SU-DHL-6 (cell line): ENCODE results near the gene PCYT1B.

Experiments
- H2AFZ ChIP-seq: fragments of 200-600 bp; sonication (generic); 2 replicates; pipeline ENCODE4 v1.6.1; 2014; ENCODE audit warnings: low read depth, mild to moderate bottlenecking, moderate library complexity, mixed read lengths, antibody characterized with exemption, low read length; ENCODE audit not compliant: severe bottlenecking
- H3F3A ChIP-seq: fragments of 200-600 bp; shearing (Covaris generic); 2 replicates; pipeline ENCODE4 v1.6.0; 2016; ENCODE audit warnings: antibody characterized with exemption, mild to moderate bottlenecking; ENCODE audit not compliant: insufficient read depth
- H3K27ac ChIP-seq: fragments of 200-600 bp; sonication (generic); 2 replicates; pipeline ENCODE4 v1.5.1; 2016; ENCODE audit warnings: low read depth, mild to moderate bottlenecking, low read length, moderate library complexity, mixed read lengths
- H3K27me3 ChIP-seq: fragments of 200-600 bp; sonication (generic), shearing (Covaris generic); 2 replicates; pipeline ENCODE4 v1.6.0; 2014; ENCODE audit warnings: mild to moderate bottlenecking, low read length
- H3K36me3 ChIP-seq: fragments of 200-600 bp; sonication (generic); 2 replicates; pipeline ENCODE4 v1.6.1; 2014; ENCODE audit warnings: mild to moderate bottlenecking, low read length, mixed read lengths
- H3K4me2 ChIP-seq: fragments of 300-600, 200-600 bp; shearing (Covaris generic), sonication (generic); 2 replicates; pipeline ENCODE4 v1.6.0; 2014; ENCODE audit warnings: low read length, low read depth, mild to moderate bottlenecking; ENCODE audit not compliant: poor library complexity, severe bottlenecking
- H3K4me3 ChIP-seq: fragments of 200-600 bp; sonication (generic); 2 replicates; pipeline ENCODE4 v1.5.1; 2014; ENCODE audit warnings: antibody characterized with exemption, low read length, mild to moderate bottlenecking, mixed read lengths; ENCODE audit not compliant: insufficient read depth, poor library complexity, severe bottlenecking
- H3K79me2 ChIP-seq: fragments of 200-600 bp; sonication (generic); 2 replicates; pipeline ENCODE4 v1.6.1; 2014; ENCODE audit warnings: mild to moderate bottlenecking, low read length, moderate library complexity; ENCODE audit not compliant: insufficient read depth
- H3K9ac ChIP-seq: fragments of 200-600 bp; sonication (generic); 2 replicates; pipeline ENCODE4 v1.7.0; 2014; ENCODE audit warnings: mild to moderate bottlenecking, low read length
- H3K9me2 ChIP-seq: fragments of 200-600 bp; sonication (generic); replicated peaks from 2 replicates; pipeline ENCODE4 v1.6.1; 2014; ENCODE audit warnings: low read length; ENCODE audit not compliant: insufficient read depth
- H3K9me3 ChIP-seq: fragments of 200-600 bp; sonication (generic); 2 replicates; pipeline ENCODE4 v1.6.1; 2014; ENCODE audit warnings: low read length, mixed read lengths; ENCODE audit not compliant: insufficient read depth
- H4K20me1 ChIP-seq: fragments of 200-600 bp; sonication (generic); 2 replicates; pipeline ENCODE4 v1.6.1; 2014; ENCODE audit warnings: low read depth, mild to moderate bottlenecking, antibody characterized with exemption, low read length, moderate library complexity, mixed read lengths
- CTCF ChIP-seq: fragments of 200-600 bp; sonication (generic); IDR thresholded peaks from one replicate; pipeline ENCODE4 v1.5.1; 2017; ENCODE audit warnings: antibody characterized with exemption, mild to moderate bottlenecking, low read length, moderate library complexity; ENCODE audit not compliant: insufficient read depth, poor library complexity, severe bottlenecking
- EZH2phosphoT487 ChIP-seq: fragments of 200-600 bp; sonication (generic), shearing (Covaris generic); conservative IDR thresholded peaks from 2 replicates; pipeline ENCODE4 v1.6.1; 2018; ENCODE audit warnings: mild to moderate bottlenecking, antibody characterized with exemption, low read length, moderate library complexity, mixed read lengths

The PCYT1B gene

GRCh38 chrX:24590111-24590510 is 57.0 kb downstream of the PCYT1B start:
- H3K27me3 ChIP-seq, result no peaks in the 10 kb centered on the region
- TF ChIP-seq CTCF (no peak), EZH2phosphoT487 (no peak)
- no peaks in the 10 kb centered on the region for H3K9me3 ChIP-seq
- H3K9ac ChIP-seq, result no peak overlapping the region
- H2AFZ ChIP-seq, result no peak overlapping the region
- H4K20me1 ChIP-seq, result no peaks in the 10 kb centered on the region
- H3K9me2 ChIP-seq, result no peaks in the 10 kb centered on the region
- no peaks in the 10 kb centered on the region for H3F3A ChIP-seq
- H3K4me2 ChIP-seq, result no peak overlapping the region
- H3K4me3 ChIP-seq, result no peak overlapping the region
- H3K36me3 ChIP-seq, result no peaks in the 10 kb centered on the region
- no peaks in the 10 kb centered on the region for H3K79me2 ChIP-seq
- H3K27ac ChIP-seq, result no peak overlapping the region

- H3K9me2 ChIP-seq, result no peaks in the 10 kb centered on the region
- no peak overlapping the region for H2AFZ ChIP-seq
- H3K27ac ChIP-seq, result no peak overlapping the region
- H3F3A ChIP-seq, result no peaks in the 10 kb centered on the region
- no peak overlapping the region for H3K9ac ChIP-seq
- H3K4me3 ChIP-seq, result no peak overlapping the region
- no peaks in the 10 kb centered on the region for H3K79me2 ChIP-seq
- H3K9me3 ChIP-seq, result no peaks in the 10 kb centered on the region
- TF ChIP-seq EZH2phosphoT487 (no peak), CTCF (no peak)
- no peaks in the 10 kb centered on the region for H3K36me3 ChIP-seq
- no peak overlapping the region for H3K4me2 ChIP-seq
- no peaks in the 10 kb centered on the region for H3K27me3 ChIP-seq
- H4K20me1 ChIP-seq, result no peaks in the 10 kb centered on the region
These were observed 70.1 kb downstream of the PCYT1B start for GRCh38 chrX:24577091-24577490.

GRCh38 chrX:24575496-24575895 is 71.7 kb downstream of the PCYT1B start:
- H3K27me3 ChIP-seq, result no peaks in the 10 kb centered on the region
- H3K27ac ChIP-seq, result no peak overlapping the region
- no peak overlapping the region for H3K4me3 ChIP-seq
- H4K20me1 ChIP-seq, result no peaks in the 10 kb centered on the region
- H3K36me3 ChIP-seq, result no peaks in the 10 kb centered on the region
- no peak overlapping the region for H2AFZ ChIP-seq
- no peak overlapping the region for H3K9ac ChIP-seq
- no peaks in the 10 kb centered on the region for H3K79me2 ChIP-seq
- no peak overlapping the region for H3K4me2 ChIP-seq
- no peak for TF ChIP-seq CTCF
- no peak for TF ChIP-seq EZH2phosphoT487
- no peaks in the 10 kb centered on the region for H3K9me3 ChIP-seq
- no peaks in the 10 kb centered on the region for H3F3A ChIP-seq
- H3K9me2 ChIP-seq, result no peaks in the 10 kb centered on the region

- Histone ChIP-seq H3K27ac (no peak overlapping the region), H2AFZ (no peak overlapping the region), H3K9me2 (no peaks in the 10 kb centered on the region), H3K9me3 (no peaks in the 10 kb centered on the region), H4K20me1 (no peaks in the 10 kb centered on the region), H3K9ac (no peak overlapping the region), H3K4me3 (no peak overlapping the region), H3F3A (no peaks in the 10 kb centered on the region), H3K27me3 (no peaks in the 10 kb centered on the region), H3K4me2 (no peak overlapping the region), H3K36me3 (no peaks in the 10 kb centered on the region), H3K79me2 (no peaks in the 10 kb centered on the region)
- TF ChIP-seq CTCF (no peak), EZH2phosphoT487 (no peak)
These were observed 72.4 kb downstream of the PCYT1B start for GRCh38 chrX:24574743-24575142.
